A549 (cell line): ENCODE results near the gene TBC1D16.

ENCODE experiments used
- EP300 ChIP-seq, 2 experiments: fragments of >200 bp; sonication (Bioruptor Twin); formaldehyde crosslinking; IDR thresholded peaks; 2 replicates in 1 of 2; 3 replicates in 1 of 2; pipeline ENCODE4 v1.6.1; 2016 to 2017
- HOXB13 ChIP-seq: fragments of 250-450 bp; sonication (Bioruptor Pico); IDR thresholded peaks from 2 replicates; pipeline ENCODE4 v1.5.0; 2020; ENCODE audit warnings: low read depth, mild to moderate bottlenecking, moderate library complexity
- MYC ChIP-seq: IDR thresholded peaks from 2 replicates; pipeline ENCODE4 v1.6.1; 2012; ENCODE audit warnings: mild to moderate bottlenecking, inconsistent platforms, low read length, improper control_type of control experiment, borderline replicate concordance
- PHF8 ChIP-seq: fragments of 200-600 bp; sonication (generic); IDR thresholded peaks from 2 replicates; pipeline ENCODE4 v1.6.1; 2016; ENCODE audit warnings: low read depth, mild to moderate bottlenecking, antibody characterized with exemption, moderate library complexity, borderline replicate concordance
- POLR2A ChIP-seq: IDR thresholded peaks from 2 replicates; pipeline ENCODE4 v1.6.1; 2012; ENCODE audit warnings: mild to moderate bottlenecking, low read length
- RAD21 ChIP-seq, 2 experiments: fragments of >200 bp in 1 of 2; sonication (Bioruptor Twin) in 1 of 2; formaldehyde crosslinking in 1 of 2; IDR thresholded peaks in 1 of 2; conservative IDR thresholded peaks in 1 of 2; 2 replicates in 1 of 2; 3 replicates in 1 of 2; pipeline ENCODE4 v1.6.1; 2012 to 2018; ENCODE audit warnings: inconsistent platforms in 1 of 2
- RARB ChIP-seq: fragments of 250-450 bp; sonication (Bioruptor Pico); IDR thresholded peaks from 2 replicates; pipeline ENCODE4 v1.8.0; 2021; ENCODE audit warnings: mild to moderate bottlenecking, moderate library complexity
- RFX5 ChIP-seq: fragments of 450-650 bp; IDR thresholded peaks from 2 replicates; pipeline ENCODE4 v1.7.1; 2014; ENCODE audit warnings: antibody characterized with exemption, mild to moderate bottlenecking, moderate library complexity
- TP53 ChIP-seq: fragments of 250-450 bp; sonication (Bioruptor Pico); IDR thresholded peaks from 2 replicates; pipeline ENCODE4 v1.5.0; 2021; ENCODE audit warnings: mild to moderate bottlenecking, moderate library complexity
- TF ChIP-seq, protein P1 (sequence below): fragments of >200 bp; sonication (Bioruptor Twin); formaldehyde crosslinking; IDR thresholded peaks from 3 replicates; pipeline ENCODE4 v1.5.1; 2016
- TF ChIP-seq, protein P2 (sequence below): fragments of 200-600 bp; sonication (generic); IDR thresholded peaks from 2 replicates; pipeline ENCODE4 v1.6.1; 2016; ENCODE audit warnings: antibody characterized with exemption, mild to moderate bottlenecking, moderate library complexity
- TF ChIP-seq, protein P3 (sequence below): IDR thresholded peaks from 2 replicates; pipeline ENCODE4 v1.6.1; 2012

DNA sequence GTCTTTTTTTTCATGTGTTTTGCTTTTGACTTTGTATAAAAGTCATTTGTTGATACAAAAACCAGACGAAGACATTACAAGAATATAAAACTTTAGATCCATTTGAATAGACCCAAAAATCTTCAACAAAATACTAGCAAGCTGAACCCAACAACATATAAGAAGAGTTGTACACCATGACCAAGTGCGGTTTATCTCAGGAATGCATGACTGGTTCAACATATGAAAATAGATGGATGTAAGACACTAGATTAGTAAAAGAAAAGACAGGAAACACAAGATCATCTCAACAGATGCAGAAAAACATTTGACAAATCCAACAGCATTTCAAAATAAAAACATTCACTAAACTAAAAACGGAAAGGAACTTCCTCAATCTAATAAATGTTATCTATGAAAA lies 69.0 kb downstream of the TBC1D16 start:
- TF ChIP-seq, protein P1, sequence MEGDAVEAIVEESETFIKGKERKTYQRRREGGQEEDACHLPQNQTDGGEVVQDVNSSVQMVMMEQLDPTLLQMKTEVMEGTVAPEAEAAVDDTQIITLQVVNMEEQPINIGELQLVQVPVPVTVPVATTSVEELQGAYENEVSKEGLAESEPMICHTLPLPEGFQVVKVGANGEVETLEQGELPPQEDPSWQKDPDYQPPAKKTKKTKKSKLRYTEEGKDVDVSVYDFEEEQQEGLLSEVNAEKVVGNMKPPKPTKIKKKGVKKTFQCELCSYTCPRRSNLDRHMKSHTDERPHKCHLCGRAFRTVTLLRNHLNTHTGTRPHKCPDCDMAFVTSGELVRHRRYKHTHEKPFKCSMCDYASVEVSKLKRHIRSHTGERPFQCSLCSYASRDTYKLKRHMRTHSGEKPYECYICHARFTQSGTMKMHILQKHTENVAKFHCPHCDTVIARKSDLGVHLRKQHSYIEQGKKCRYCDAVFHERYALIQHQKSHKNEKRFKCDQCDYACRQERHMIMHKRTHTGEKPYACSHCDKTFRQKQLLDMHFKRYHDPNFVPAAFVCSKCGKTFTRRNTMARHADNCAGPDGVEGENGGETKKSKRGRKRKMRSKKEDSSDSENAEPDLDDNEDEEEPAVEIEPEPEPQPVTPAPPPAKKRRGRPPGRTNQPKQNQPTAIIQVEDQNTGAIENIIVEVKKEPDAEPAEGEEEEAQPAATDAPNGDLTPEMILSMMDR: no peak
- TF ChIP-seq POLR2A: no peak
- TF ChIP-seq, protein P2, sequence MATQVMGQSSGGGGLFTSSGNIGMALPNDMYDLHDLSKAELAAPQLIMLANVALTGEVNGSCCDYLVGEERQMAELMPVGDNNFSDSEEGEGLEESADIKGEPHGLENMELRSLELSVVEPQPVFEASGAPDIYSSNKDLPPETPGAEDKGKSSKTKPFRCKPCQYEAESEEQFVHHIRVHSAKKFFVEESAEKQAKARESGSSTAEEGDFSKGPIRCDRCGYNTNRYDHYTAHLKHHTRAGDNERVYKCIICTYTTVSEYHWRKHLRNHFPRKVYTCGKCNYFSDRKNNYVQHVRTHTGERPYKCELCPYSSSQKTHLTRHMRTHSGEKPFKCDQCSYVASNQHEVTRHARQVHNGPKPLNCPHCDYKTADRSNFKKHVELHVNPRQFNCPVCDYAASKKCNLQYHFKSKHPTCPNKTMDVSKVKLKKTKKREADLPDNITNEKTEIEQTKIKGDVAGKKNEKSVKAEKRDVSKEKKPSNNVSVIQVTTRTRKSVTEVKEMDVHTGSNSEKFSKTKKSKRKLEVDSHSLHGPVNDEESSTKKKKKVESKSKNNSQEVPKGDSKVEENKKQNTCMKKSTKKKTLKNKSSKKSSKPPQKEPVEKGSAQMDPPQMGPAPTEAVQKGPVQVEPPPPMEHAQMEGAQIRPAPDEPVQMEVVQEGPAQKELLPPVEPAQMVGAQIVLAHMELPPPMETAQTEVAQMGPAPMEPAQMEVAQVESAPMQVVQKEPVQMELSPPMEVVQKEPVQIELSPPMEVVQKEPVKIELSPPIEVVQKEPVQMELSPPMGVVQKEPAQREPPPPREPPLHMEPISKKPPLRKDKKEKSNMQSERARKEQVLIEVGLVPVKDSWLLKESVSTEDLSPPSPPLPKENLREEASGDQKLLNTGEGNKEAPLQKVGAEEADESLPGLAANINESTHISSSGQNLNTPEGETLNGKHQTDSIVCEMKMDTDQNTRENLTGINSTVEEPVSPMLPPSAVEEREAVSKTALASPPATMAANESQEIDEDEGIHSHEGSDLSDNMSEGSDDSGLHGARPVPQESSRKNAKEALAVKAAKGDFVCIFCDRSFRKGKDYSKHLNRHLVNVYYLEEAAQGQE: no peak
- TF ChIP-seq PHF8: no peak
- no peak for TF ChIP-seq RARB (CRISPR knock-in tag)
- TF ChIP-seq HOXB13 (CRISPR knock-in tag): no peak
- TF ChIP-seq RAD21 (conservative IDR thresholded peaks at IDR 0.05 in 1 of 2, IDR thresholded peaks at IDR 0.05 in 1 of 2): no peak
- no peak for TF ChIP-seq MYC
- no peak for TF ChIP-seq EP300 (IDR thresholded peaks at IDR 0.05)
- no peak for TF ChIP-seq TP53
- TF ChIP-seq, protein P3, sequence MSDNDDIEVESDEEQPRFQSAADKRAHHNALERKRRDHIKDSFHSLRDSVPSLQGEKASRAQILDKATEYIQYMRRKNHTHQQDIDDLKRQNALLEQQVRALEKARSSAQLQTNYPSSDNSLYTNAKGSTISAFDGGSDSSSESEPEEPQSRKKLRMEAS: no peak
- no peak for TF ChIP-seq RFX5
